KG1 (cell line): ENCODE measurements around the gene FOXR1.

ENCODE experiments used
- DNase-seq: peaks from one replicate; lab custom pipeline; 2025; lab: John Stamatoyannopoulos, UW

FOXR1 gene

DNA sequence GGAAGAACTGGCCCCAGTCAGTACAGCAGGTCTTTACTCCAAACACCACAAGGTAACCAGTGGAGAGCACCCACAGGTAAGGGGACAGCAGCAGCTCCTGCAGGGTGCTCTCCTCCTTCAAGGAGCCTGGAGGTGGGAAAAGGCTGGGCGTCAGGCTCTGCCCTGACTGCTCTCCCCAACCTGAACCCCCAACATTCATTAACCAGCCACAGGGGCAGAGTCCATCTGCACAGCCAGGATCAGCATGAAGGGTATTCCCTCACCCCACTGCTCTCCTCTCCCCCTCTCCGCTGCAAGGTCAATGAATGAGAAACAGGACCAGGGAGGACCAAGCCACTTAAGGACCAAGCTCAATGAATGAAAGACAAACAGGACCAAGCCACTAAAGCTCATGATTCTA is 55.4 kb downstream of the FOXR1 start:
- DNase-seq, result no peak

GRCh38 chr11:119027561-119028345 is 56.2 kb downstream of the FOXR1 start:
- no peak for DNase-seq

DNA sequence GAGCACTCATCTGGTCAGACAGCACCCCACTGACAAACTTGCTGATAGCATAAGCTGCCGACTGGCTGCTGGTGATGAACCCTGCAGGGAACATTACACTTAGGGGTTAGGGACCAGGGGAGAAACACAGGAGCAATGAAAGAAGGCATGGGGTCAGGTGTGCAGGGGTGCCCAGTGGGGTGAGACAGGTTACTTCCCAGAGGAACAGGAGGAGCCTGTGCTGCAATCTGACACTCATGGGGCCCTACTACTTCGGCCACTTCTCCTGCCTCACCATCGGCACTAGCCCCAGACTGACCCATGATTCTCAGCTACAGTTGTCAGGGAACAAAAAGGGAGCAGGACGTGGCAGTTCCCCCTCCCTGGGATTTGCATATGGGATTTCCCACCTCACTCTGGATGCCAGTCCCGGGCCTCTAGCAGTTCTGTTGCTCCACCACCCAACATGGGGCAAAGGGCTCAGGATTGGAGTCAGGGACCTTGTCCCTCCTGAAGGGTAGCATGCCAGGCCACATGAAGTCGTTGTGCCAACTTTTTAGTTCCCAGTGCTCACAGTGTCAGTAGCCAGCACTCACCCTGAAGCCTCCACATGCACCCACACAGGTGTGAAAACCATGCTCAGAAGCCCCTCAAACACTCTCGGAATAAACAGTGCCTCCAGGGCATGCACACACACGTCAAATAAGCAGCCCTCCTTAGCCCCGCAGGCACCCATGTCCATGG is 56.9 kb downstream of the FOXR1 start:
- DNase-seq, result no peak

DNA sequence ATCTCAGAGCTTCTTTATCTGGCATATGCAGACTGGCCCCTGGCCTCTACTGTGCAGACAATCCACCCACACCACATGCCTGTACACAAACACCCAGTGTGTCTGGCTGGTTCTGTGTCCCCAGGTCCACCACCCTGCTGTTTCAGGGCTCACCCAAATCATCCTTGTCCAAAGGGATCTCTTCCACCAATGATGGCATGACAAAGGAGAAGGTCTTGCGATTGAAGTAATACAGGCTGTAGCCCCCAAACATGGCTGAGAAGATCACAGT is 57.4 kb downstream of the FOXR1 start:
- no peak for DNase-seq

- no peak for DNase-seq
Measured at GRCh38 chr11:119029340-119030028, 57.9 kb downstream of the FOXR1 start.

GRCh38 chr11:119030029-119030328 is 58.4 kb downstream of the FOXR1 start:
- no peak for DNase-seq

GRCh38 chr11:119030329-119031047 is 58.9 kb downstream of the FOXR1 start, which contains the start of gene SLC37A4:
SLC37A4 (minus strand) TSS chr11:119030877.
- peak; percentile 99 for DNase-seq
